CD4-positive, alpha-beta T cell treated with Interleukin-21 for 1 hour (primary cell): ENCODE results near the gene BRWD1.
"Not testable (repeated sequence)": the region's sequence is repeated elsewhere in the genome, so short reads cannot be mapped to it uniquely, and the experiment has no call there.

Source experiments
- DNase-seq: peaks from one replicate; pipeline ENCODE4 v3.0.0-alpha.2; 2020

Gene BRWD1

DNA sequence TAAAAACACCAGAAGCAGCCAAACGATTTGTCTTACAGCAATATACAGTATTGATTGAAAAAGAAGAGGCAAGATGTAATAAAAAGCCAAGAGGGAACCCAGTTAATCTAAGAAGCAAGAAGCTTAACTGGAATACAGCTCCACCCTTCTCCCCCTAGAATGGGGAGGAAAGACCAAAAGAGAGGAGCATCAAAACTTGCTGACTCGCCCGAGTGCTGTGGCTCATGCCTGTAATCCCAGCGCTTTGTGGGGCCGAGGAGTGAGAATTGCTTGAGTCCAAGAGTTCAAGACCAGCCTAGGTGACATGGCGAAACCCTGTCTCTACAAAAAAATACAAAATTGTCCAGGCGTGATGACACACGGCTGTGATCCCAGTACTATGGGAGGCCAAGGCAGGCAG, 32.2 kb downstream of the BRWD1 start:
- DNase-seq = no peak

- DNase-seq = no peak
These were observed 43.8 kb downstream of the BRWD1 start for GRCh38 chr21:39269620-39270019.

GRCh38 chr21:39265603-39266002, 47.8 kb downstream of the BRWD1 start:
- no peak for DNase-seq

DNA sequence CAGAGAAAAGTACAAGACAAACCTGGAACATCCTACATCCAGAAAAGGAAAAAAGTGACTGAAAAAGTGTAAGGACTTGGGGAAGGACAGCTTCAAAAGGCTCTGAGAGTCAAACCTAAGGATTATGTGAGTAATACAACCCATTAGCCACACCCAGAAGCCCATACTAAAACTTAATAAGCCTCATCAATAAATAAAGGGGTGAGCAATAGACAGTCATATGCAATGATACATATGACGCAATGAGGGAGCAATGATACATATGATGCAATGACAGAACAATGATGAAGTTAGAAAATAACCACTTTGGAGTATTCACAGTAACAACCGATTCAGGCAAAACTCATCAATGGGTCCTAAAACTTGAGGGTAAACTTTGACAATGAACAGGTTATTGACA, 50.1 kb downstream of the BRWD1 start:
- no peak for DNase-seq

DNA sequence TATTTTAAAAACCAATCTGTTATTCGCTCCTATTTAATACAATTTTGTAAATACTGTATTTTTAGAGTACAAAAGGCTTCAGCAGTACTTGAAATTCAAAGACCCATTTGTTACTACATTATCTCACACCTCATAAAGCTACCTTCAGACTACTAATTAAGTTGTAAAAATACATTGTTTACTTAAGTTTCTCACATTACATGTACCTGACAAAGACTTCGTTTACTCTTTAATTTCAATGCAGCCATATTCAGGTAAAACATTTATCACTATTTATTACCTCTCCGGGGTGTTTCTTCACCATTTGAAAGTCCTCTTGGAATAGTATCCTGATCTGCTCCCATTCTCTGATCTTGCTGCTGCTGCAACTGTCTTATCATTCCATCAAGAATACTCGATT, 55.2 kb downstream of the BRWD1 start:
- DNase-seq = no peak

GRCh38 chr21:39251326-39251725, 62.1 kb downstream of the BRWD1 start:
- no peak for DNase-seq

GRCh38 chr21:39238275-39238674, 75.2 kb downstream of the BRWD1 start:
- DNase-seq = no peak

- DNase-seq = no peak
These were observed 80.6 kb downstream of the BRWD1 start for GRCh38 chr21:39232861-39233291.

DNA sequence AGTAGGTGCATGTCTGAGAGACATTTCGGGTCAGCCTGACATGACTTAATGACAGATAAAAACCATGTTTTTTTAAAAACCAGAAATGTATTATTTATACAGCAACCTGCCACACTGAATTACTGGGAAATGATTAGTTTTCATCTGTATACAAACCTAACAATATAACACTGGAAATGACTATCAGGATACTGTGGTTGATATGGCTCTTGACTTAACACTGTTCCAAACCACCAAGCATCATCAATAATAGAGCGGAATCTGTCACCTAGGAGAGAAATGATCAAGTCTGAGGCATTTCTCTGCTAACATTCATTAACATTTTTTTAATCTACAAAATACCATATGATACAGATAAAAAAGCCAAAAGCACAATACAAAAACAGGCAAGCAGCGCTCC, 88.5 kb downstream of the BRWD1 start:
- DNase-seq = no peak

DNA sequence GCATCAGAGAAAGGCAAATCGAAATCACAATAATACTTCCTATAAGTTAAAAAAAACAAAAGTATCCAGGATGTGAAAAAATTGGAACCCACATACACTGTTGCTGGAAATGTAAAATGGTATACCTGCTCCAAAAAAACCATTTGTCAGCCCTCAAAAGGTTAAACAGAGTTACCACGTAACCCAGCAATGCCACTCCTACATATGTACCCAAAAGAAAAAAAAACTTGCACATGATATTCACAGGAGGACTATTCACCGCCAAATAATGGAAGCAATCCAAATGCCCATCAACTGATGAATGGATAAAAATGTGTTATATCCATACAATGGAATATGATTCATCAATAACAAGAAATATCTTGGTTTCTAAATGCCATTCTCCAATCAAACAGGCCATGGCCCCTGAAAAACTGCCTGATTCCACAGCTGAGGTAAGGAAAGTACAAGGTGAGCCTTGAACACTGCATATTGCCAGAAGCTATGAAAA, 91.4 kb downstream of the BRWD1 start:
- DNase-seq = no peak

DNA sequence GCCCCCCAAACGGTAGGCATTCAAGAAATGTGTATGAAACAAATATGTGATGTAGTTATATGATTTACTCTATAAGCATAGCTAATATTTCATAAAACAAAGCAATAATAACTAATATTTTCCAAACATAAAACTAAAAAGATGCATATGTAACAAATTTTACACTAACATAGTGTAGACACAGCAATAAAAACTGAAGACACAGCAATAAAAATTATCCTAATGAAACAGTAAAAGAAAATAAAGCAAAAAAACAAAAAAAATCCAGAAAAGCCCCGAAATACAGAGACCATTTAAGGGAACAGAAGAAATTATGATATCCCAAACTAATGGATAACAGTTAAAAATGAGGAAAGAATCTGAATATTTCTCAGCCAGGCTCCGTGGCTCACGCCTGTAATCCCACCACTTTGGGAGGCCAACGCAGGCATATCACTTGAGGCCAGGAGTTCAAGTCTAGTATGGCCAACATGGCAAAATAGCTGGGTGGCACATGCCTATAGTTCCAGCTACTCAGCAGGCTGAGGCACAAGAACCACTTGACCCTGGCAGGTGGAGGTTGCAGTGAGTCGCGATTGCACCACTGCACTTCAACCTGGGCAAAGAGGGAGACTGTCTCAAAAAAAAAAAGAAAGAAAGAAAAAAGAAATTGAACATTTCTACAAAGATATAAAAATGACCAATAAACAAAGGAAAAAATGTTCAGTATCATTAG, 92.0 kb downstream of the BRWD1 start:
- DNase-seq = no peak

DNA sequence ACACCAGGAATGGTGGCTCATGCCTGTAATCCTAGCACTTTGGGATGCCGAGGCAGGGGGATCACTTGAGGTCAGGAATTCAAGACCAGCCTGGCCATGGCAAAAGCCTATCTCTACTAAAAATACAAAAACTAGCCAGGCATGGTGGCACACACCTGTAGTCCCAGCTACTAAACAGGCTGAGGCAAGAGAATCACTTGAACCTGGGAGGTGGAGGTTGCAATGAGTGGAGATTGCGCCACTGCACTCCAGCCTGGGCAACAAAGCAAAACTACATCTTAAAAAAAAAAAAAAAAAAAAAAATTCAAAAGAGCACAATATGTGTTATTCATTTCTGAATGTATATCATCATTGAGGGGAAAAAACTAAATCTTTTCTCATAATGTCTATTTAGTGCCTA, 92.6 kb downstream of the BRWD1 start:
- DNase-seq = not testable (repeated sequence)

GRCh38 chr21:39220150-39220549, 93.3 kb downstream of the BRWD1 start:
- DNase-seq = no peak

GRCh38 chr21:39218082-39218409, 95.4 kb downstream of the BRWD1 start:
- no peak for DNase-seq

DNA sequence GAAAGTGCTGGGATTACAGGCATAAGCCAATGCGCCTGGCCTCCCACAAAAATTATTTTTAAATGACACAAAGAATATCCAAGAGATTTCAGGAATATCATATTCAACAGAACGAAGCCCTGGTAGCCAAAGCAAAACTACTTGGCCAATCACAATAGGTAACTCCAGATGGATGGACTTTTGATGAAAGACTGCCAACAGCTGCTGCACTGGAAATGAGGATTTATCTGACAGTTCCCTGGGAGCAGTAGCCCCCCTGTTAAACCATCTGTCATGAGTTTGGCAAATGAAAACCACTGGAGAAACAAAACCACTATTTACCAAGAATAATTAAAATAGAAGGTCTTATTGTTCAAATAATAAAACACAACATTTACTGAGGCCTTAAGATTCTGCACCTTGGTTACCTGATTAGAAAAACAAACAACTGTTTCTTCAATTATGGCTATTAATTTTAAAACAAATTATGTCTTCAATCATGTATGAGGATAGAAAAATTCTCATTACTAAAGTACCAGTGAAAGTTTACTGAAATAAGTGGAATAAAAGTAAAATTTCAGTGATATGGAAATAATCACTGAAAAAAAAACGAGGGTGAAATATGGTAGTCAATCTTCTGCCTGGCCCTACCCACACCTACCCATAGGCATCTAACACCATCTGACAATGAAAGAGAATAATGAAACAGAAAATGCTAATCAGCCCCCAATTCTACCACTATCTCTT, 95.9 kb downstream of the BRWD1 start:
- no peak for DNase-seq

- DNase-seq = no peak
These were observed 97.1 kb downstream of the BRWD1 start for GRCh38 chr21:39216290-39216689.

- no peak for DNase-seq
These were observed 98.4 kb downstream of the BRWD1 start for GRCh38 chr21:39215078-39215477.

DNA sequence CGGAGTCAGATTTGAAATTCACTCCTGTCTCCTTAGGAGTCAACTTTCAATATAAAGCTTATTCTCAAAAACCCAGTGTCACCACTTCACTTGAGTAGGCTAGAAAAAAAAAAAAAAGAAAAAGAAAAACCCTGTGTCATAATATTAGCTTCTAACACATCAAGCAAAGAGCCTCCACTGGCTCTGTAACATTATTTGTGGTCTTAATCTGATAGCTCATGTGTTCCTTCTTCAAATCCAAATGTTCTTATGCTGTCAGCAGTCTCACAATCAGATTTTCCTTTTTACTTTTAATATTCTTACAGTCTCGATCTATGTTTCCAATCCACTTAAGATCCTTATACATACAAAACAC, 104.1 kb downstream of the BRWD1 start:
- no peak for DNase-seq

DNA sequence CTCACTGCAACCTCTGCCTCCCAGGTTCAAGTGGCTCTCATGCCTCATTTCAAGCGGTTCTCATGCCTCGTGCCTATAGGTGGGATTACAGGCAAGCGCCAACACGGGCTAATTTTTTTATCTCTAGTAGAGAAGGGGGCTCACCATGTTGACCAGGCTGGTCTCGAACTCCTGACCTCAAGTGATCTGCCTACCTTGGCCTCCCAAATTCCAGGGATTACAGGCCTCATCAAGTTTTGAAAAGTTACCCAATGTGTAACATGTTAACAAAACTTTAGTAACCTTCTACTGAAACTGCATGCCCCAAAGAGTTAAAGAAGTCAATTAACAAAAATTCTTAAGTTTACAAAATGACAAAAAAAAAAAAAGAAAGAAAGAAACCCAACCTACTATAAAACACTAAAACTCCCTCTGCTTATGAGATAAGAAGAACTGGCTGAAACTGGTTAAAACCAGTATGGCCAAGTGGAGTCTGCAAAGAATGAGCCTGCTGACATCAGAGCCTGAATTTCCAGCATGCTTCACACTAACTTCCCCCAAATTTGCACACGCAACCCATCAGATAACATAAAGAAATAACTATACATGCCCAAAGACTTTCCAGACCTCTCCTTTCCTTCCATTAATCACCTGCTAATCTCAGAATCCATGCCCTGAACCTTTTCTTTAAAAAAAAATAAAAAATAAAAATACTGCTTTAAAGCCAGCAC, 104.7 kb downstream of the BRWD1 start:
- DNase-seq = peak; percentile 7

- no peak for DNase-seq
These were observed 109.3 kb downstream of the BRWD1 start for GRCh38 chr21:39204134-39204533.

DNA sequence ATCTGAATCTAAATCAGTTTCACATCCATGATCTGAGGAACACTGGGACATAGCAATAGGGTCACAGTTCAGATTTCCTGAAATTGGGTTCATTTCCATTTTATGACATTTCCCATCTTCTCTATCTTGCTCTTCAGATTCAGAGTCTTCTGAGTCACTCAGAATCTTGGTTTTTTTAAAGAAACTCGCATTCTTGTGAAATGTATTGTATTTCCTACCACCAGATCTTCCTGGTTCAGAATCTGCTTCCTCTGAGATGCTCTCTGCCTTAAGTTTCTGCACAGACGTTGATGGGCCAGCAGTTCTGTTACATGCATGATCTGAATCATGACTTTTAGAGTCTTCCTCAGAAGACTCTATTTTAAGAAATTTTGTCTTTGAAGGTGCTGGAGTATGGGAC, 114.6 kb downstream of the BRWD1 start:
- DNase-seq = no peak

DNA sequence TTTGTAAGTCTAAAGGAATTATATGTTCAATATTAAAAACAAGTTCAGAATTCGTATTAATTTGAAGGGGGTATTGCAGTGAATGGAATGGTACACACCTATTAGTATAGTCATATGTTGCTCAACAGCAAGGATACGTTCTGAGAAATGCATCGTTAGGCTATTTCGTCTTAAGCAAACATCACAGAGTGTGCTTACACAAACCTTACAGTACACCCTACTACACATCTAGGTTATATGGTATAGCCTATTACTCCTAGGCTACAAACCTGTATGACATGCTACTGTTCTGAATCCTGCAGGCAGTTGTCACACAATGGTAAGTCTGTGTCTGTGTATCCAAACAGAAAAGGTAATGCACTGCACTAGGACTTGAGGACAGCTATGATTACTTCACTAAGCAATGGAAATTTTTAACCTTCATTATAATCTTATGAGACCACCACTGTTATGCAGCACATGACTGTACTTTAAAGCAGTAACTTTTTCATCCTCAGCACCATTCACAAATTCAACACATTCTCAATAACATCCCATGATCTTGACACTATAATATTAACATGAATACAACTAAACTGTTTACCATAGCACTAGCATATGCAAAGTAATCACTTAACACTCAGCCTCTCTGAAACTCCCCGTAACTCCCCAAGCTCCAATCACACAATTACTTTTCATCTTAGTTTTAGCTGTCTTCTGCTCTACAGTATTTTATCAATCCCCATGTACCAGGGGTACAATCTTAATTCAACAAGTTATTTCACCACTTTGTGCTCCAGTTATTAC, 115.8 kb downstream of the BRWD1 start:
- no peak for DNase-seq

- DNase-seq = no peak
These were observed 116.6 kb downstream of the BRWD1 start for GRCh38 chr21:39196838-39197237.
